Measurements from ENCODE around the gene STXBP6.

Gene STXBP6

DNA sequence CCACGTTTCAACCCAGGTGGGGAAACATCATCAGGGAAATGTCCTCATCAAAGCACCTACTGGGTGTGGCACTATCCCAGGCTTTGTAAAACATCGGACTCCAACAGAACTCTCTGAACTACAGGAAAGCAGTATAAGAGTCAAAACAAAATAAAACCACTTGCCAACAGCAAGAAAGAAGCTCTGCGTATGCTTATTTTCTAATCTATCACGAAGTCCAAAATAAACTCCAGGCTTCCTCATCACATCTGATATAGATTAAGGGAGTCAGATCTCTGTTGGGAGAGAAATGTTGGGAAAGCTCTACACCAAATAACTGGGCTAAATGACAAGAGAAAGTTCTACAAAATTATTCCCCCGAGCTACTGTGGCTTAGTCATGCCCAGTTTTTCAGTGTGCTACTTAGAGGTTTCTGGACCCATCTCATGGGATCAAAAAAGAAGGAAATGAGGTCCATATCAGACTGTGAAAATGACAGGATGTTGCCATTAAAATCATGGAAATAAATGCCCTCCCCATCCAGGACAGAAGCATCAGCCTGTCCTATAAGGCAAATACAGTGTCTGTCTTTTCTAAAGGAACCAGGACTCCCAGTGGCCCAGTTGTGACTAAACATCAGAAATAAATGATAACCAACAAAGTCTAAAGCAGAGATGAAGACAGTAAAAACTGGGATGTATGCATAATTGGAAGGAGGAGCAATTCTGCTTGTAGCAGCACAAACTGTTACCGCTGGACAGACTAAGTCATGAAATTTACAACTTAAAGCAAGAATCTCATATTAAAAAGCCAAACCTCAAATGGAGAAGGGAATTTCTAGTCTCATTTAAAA is 149.5 kb downstream of the STXBP6 start:
- Histone ChIP-seq H3K9ac (ENCODE audit: insufficient read length) (no peak overlapping the region), H3K36me3 (ENCODE audit: insufficient read depth, low read length) (no peaks in the 10 kb centered on the region), H3K9me3 (ENCODE audit: low read depth, low read length) (no peaks in the 10 kb centered on the region), H3K4me3 (no peak overlapping the region), H3K27ac (no peak overlapping the region)
- DNase-seq (ENCODE audit: low read depth, low spot score): no peak
- no peak for TF ChIP-seq EZH2 (IDR thresholded peaks at IDR 0.05)
- TF ChIP-seq POLR2AphosphoS5 (IDR thresholded peaks at IDR 0.05; ENCODE audit: borderline replicate concordance, low read depth, low read length): no peak
- TF ChIP-seq FOXP2 (optimal IDR thresholded peaks at IDR 0.05; ENCODE audit: control extremely low read depth, extremely low read length, insufficient read depth): no peak

DNA sequence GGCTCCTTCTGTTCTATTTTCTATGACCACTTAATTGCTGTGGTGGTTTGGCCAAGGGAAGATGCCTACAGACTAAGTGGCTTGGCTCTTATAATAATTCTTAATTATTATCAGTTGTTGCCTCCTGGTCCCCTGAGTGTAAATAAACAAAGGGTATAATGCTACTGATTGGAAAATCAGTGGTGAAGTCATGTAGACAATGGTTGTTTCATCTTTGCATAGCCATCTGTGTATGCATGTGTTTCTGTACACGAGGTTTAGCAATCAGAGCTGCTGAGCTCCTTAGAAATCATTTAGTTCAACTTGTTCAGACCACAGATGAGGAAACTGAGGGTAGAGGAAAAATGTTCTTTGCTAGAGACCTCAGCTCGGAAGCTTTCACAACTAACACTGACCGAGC is 152.2 kb downstream of the STXBP6 start:
- Histone ChIP-seq H3K9me3 (ENCODE audit: low read depth, low read length) (no peaks in the 10 kb centered on the region), H3K27ac (no peak overlapping the region), H3K36me3 (ENCODE audit: insufficient read depth, low read length) (no peaks in the 10 kb centered on the region), H3K9ac (ENCODE audit: insufficient read length) (no peak overlapping the region), H3K4me3 (no peak overlapping the region)
- TF ChIP-seq FOXP2 (optimal IDR thresholded peaks at IDR 0.05; ENCODE audit: control extremely low read depth, extremely low read length, insufficient read depth): no peak
- TF ChIP-seq EZH2 (IDR thresholded peaks at IDR 0.05): no peak
- TF ChIP-seq POLR2AphosphoS5 (IDR thresholded peaks at IDR 0.05; ENCODE audit: borderline replicate concordance, low read depth, low read length): no peak
- no peak for DNase-seq (ENCODE audit: low read depth, low spot score)

DNA sequence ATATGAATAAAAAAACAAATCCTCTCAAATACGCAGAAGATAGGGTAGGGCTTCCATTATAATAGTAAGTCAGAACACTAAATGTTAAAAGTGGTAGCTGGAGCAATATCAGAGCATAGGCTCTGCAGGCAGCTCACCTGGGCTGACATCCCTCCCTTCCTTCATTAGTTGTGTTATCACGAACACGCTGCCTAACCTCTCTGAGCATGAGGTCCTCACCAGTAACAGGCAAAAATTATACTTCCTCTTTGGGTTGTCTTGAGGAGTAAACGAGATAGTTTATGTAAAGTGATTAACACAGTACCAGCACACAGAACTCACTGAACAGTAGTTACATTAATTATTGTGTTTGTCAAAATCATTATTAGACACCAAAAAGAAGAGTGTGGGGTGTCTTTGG is 154.3 kb downstream of the STXBP6 start:
- no peak overlapping the region for H3K27ac ChIP-seq
- H3K4me3 ChIP-seq: no peak overlapping the region
- TF ChIP-seq EZH2 (IDR thresholded peaks at IDR 0.05): no peak
- no peak for TF ChIP-seq POLR2AphosphoS5 (IDR thresholded peaks at IDR 0.05; ENCODE audit: borderline replicate concordance, low read depth, low read length)
- no peak for TF ChIP-seq FOXP2 (optimal IDR thresholded peaks at IDR 0.05; ENCODE audit: control extremely low read depth, extremely low read length, insufficient read depth)
- DNase-seq (ENCODE audit: low read depth, low spot score): no peak
- H3K36me3 ChIP-seq (ENCODE audit: insufficient read depth, low read length): no peaks in the 10 kb centered on the region
- H3K9ac ChIP-seq (ENCODE audit: insufficient read length): no peak overlapping the region
- H3K9me3 ChIP-seq (ENCODE audit: low read depth, low read length): no peaks in the 10 kb centered on the region

DNA sequence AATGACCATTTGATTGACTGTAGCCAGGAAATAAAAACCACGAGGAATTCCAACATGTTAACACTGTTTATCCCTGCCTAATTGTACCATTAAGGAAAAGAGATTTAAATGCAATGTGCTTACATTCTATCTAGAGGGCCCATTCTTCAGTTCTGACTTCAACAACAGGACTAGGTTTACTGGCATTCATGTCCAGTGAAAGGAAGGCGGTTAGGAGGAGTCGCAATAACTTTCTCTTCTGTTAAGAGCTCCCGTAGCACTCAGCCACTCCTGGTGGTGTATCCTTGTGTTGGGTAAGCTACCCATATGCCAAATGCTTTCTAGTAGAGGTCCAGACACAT is 154.7 kb downstream of the STXBP6 start:
- no peak overlapping the region for H3K9ac ChIP-seq (ENCODE audit: insufficient read length)

DNA sequence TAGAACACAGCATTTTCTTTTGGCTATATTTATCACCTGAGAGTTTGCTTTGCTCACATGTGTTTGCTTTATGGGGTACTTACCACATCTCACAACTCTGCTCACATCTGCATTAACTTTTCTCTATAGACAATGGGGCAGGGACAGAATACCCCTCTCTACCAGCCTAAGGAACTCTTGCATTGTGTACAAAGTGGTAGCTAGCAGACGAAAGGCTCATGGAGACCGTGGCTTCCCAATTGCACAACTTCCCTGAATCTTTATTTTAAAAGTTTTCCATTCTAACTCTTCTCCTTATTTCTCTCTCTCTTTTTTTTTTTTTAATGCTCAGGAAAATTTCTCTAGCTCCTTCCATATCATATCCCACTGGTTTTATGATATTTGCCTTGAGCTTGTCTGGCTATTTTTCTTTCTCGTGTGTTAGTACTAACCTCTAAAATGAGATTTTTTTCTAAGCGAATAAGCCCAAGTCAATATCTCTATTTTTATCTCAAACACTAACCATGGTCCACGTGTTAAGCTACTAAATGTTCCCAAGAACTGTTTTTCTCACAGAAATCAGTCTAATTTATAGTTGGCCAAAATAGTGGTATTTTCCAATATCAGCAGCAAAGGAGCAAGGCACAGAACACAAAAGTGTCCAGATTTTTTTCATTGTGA is 155.2 kb downstream of the STXBP6 start:
- no peaks in the 10 kb centered on the region for H3K36me3 ChIP-seq (ENCODE audit: insufficient read depth, low read length)
- no peaks in the 10 kb centered on the region for H3K9me3 ChIP-seq (ENCODE audit: low read depth, low read length)
- DNase-seq (ENCODE audit: low read depth, low spot score): no peak
- no peak for TF ChIP-seq EZH2 (IDR thresholded peaks at IDR 0.05)
- TF ChIP-seq FOXP2 (optimal IDR thresholded peaks at IDR 0.05; ENCODE audit: control extremely low read depth, extremely low read length, insufficient read depth): no peak
- no peak for TF ChIP-seq POLR2AphosphoS5 (IDR thresholded peaks at IDR 0.05; ENCODE audit: borderline replicate concordance, low read depth, low read length)
- no peak overlapping the region for H3K27ac ChIP-seq
- H3K9ac ChIP-seq (ENCODE audit: insufficient read length): no peak overlapping the region
- H3K4me3 ChIP-seq: no peak overlapping the region

More for the DNA sequence above, 154.7 kb downstream of the STXBP6 start:
- Histone ChIP-seq H3K27ac (no peak overlapping the region), H3K36me3 (ENCODE audit: insufficient read depth, low read length) (no peaks in the 10 kb centered on the region), H3K9me3 (ENCODE audit: low read depth, low read length) (no peaks in the 10 kb centered on the region), H3K4me3 (no peak overlapping the region)
- DNase-seq (ENCODE audit: low read depth, low spot score): no peak
- TF ChIP-seq EZH2 (IDR thresholded peaks at IDR 0.05): no peak
- no peak for TF ChIP-seq FOXP2 (optimal IDR thresholded peaks at IDR 0.05; ENCODE audit: control extremely low read depth, extremely low read length, insufficient read depth)
- TF ChIP-seq POLR2AphosphoS5 (IDR thresholded peaks at IDR 0.05; ENCODE audit: borderline replicate concordance, low read depth, low read length): no peak

DNA sequence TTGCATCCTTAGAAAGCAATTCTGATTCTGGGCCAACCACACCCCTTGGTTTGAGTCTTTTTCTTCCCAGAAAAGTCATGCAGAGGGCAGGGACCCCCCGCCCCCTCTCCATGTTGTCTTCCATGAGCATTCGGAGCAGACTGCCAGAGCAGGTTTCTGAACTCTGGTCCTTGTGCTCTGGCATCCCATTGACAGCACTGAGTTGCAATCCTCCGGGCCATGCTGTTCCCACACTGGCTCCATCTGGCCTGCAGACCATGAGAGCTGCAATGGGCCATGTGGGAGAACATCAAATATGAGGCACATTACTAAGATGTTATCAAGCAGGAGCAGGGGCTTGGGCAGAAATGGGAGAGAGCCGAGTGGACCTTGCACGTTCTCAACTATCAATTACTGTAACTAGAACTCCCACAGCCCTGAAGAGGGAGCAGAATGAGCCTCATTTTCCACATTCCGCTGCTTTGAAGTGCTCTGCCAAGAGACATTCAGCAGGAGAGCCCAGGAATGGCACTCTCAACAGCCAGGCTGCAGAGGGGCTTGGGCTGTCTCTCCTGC is 157.4 kb downstream of the STXBP6 start:
- H3K27ac ChIP-seq: no peak overlapping the region
- DNase-seq (ENCODE audit: low read depth, low spot score): no peak

DNA sequence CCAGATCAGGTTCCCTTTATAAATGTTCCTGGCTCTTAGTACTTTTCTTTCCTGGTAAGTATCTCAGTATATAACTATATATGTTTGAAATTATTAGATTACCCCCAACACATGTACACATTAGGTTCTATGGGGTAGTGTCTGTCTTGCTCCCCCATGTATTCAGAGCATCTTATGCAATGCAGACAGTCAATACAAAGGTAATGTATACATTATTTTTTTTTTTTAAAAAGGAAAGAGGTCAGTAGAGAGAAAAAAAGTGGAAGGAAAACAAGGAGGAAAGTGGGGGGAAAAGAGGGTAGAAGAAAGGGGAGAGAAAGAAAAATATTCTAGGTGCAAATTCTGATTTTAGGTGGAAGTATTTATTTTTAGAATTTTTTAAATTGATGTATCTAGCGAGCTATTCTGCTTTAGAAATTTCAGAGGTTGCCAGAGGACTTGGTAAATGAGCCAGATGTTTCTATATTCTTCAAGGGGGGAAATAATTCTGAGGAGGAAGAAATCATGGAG is 157.9 kb downstream of the STXBP6 start:
- Histone ChIP-seq H3K9me3 (ENCODE audit: low read depth, low read length) (no peaks in the 10 kb centered on the region), H3K9ac (ENCODE audit: insufficient read length) (no peak overlapping the region), H3K4me3 (no peak overlapping the region), H3K36me3 (ENCODE audit: insufficient read depth, low read length) (no peaks in the 10 kb centered on the region), H3K27ac (no peak overlapping the region)
- no peak for DNase-seq (ENCODE audit: low read depth, low spot score)
- TF ChIP-seq POLR2AphosphoS5 (IDR thresholded peaks at IDR 0.05; ENCODE audit: borderline replicate concordance, low read depth, low read length) (no peak), FOXP2 (optimal IDR thresholded peaks at IDR 0.05; ENCODE audit: control extremely low read depth, extremely low read length, insufficient read depth) (no peak), EZH2 (IDR thresholded peaks at IDR 0.05) (no peak)

More for the DNA sequence above, 157.4 kb downstream of the STXBP6 start:
- Histone ChIP-seq H3K4me3 (no peak overlapping the region), H3K9ac (ENCODE audit: insufficient read length) (no peak overlapping the region), H3K9me3 (ENCODE audit: low read depth, low read length) (no peaks in the 10 kb centered on the region), H3K36me3 (ENCODE audit: insufficient read depth, low read length) (no peaks in the 10 kb centered on the region)
- TF ChIP-seq POLR2AphosphoS5 (IDR thresholded peaks at IDR 0.05; ENCODE audit: borderline replicate concordance, low read depth, low read length): no peak
- TF ChIP-seq FOXP2 (optimal IDR thresholded peaks at IDR 0.05; ENCODE audit: control extremely low read depth, extremely low read length, insufficient read depth): no peak
- TF ChIP-seq EZH2 (IDR thresholded peaks at IDR 0.05): no peak

DNA sequence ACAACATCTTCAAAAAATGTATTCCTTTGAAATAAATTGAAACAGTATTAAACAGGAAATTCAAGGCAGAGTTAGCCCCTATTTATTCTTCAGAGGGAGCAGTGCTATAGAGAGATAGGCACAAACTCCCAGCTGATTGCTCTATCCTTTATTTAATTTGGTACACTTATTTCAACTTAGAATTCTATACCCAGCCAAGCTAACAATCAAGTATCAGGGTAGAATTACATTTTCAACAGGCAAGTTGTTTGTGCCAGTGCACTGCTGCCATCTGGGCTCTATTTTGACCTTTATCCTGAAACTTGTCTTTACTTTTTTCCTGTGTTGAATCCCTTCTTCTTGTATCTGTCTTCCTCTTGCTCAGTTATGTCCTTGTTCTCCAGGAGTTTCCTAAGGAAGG is 159.2 kb downstream of the STXBP6 start:
- Histone ChIP-seq H3K36me3 (ENCODE audit: insufficient read depth, low read length) (no peaks in the 10 kb centered on the region), H3K4me3 (no peak overlapping the region), H3K27ac (no peak overlapping the region), H3K9ac (ENCODE audit: insufficient read length) (no peak overlapping the region), H3K9me3 (ENCODE audit: low read depth, low read length) (no peaks in the 10 kb centered on the region)
- TF ChIP-seq FOXP2 (optimal IDR thresholded peaks at IDR 0.05; ENCODE audit: control extremely low read depth, extremely low read length, insufficient read depth) (no peak), EZH2 (IDR thresholded peaks at IDR 0.05) (no peak), POLR2AphosphoS5 (IDR thresholded peaks at IDR 0.05; ENCODE audit: borderline replicate concordance, low read depth, low read length) (no peak)
- no peak for DNase-seq (ENCODE audit: low read depth, low spot score)
